GM19468 (cell line): ENCODE results near the gene ABCC5.
A peak's percentile ranks its signal among the peaks of the same experiment; 100 is the strongest.
"Not testable (repeated sequence)": the region's sequence is repeated elsewhere in the genome, so short reads cannot be mapped to it uniquely, and the experiment has no call there.

Source experiments
- ATAC-seq: cut with Tn5 transposase; IDR thresholded peaks from one replicate; pipeline ENCODE4 v1.9.1; 2021; ENCODE audit warnings: mild to moderate bottlenecking, moderate library complexity, moderate number of reproducible peaks; ENCODE audit not compliant: unreplicated experiment; ENCODE audit errors: extremely low read depth

The ABCC5 gene

DNA sequence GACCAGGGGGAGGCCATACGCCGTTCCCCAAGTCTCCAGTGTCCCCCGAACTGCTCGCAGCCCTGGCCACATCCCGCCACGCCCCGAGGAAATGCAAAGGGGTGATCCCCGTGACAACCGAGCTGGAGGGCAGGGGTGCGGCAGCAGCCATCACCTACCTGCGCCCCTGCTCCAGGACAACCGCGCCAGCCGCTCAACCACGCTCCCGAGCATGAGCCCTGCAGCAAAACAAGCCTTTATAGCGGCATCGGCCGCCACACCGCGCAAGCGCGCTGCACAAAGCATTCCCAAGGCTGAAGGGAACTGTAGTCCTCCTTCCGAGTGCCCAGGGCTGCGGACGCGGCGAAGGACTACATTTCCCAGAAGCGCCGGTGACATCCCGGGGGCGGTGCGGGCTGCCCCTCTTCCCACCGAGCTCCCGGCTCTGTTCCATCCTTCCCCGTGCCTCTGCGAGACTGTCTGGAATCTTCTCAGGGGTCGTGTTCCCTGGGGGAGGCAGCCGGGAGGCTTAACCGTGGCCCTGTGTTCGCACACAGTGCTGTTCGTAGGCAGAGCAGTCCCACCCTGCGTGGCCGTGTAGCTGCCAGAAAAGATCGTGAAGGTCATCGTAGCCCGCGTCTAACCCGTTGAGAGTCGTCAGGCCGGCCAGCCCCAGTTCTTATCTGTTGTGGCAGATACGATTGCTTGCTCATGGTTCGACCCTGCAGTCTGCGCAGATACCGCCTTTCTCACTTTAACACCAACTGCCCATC lies at the start of gene ABCC5:
Gene ABCC5 (minus strand): TSS at position 213 of the 752 bp plus-strand sequence. CDS start 3,492 bp downstream, outside the sequence.
- ATAC-seq: peak; percentile 95

DNA sequence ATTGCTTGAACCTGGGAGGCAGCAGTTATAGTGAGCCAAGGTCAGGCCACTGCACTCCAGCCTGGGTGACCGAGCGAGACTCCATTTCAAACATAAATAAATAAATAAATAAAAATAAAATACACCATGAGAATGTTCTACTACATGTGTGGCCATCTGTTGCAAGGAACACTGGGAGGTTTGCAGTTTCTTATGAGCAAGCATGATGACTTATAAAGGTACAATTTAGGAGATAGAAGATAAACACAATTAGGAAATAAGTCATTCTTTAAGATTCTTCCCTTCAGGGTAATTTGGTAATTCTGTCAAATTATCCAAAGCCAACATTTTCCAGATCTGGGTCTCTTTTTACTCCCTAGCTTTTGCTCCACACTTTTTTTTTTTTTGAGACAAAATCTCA lies 48.5 kb upstream of the ABCC5 start:
- ATAC-seq: no peak

DNA sequence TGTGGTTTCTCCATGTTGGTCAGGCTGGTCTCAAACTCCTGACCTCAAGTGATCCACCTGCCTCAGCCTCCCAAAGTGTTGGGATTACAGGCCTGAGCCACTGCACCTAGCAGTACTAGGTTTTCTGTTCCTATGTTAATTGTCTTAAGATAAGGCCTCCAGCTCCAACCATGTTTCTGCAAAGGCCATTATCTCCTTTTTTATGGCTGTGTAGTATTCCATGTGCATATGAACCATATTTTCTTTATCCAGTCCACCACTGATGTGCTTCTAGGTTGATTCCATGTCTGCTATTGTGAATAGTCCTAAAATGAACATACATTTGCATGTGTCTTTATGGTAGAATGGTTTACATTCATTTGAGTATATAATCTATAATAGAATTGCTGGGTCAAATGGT lies 45.0 kb upstream of the ABCC5 start:
- no peak for ATAC-seq

DNA sequence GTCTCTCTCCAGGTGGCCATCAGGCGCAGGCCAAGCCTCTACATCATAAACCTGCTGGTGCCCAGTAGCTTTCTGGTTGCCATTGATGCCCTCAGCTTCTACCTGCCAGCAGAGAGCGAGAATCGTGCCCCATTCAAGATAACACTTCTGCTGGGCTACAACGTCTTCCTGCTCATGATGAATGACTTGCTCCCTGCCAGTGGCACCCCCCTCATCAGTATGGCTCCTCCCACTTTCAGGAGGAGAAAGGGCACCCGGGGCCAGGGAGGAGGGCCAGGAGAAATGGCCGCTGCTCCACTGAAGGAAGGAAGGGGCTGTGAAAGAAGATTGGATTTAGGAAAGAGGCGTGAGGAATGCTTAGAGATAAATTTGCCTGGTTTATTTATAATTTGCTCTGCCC lies 41.7 kb upstream of the ABCC5 start:
- ATAC-seq: no peak

DNA sequence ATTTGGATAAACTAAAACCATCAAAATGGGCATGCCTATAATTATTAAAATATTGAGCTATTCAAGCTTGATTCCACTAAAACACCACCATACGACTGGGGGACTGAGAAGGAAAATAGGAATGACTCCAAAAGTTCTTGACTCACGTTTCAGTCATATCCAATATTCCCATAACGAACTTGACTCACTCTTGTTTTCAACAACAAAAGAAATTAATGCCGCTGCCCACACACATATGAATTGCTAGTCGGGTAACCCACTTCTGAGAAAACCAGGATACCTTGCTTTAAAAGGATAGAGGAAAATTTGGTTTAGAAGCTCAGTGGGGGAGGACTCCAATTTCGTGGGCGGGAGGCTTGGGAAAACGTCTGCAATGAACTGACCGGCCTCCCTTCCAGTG lies 40.3 kb upstream of the ABCC5 start:
- no peak for ATAC-seq

DNA sequence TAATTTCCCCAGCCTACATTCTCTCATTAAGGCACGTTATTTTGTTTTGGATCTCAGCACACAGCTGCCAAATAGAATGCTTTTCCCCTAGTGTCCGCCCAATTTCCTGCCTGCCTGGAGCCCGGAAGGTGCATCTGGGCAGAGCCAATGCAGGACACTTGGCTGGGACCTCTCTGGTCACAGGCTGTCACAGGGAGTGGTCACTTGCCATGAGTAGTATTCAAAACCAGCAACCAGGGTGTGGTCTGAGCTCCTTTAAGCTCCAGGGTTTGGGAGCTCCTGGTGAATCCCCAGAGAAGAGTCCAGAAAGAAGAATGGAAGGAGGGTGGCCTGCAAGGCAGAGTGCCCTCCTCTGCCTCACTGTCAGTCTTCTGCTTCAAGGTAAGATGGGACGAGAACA lies 35.1 kb upstream of the ABCC5 start, which contains the start of gene HTR3C:
Gene HTR3C (plus strand): TSS at position 281 of the 400 bp plus-strand sequence. CDS start 34 bp downstream, at position 315.
- no peak for ATAC-seq

DNA sequence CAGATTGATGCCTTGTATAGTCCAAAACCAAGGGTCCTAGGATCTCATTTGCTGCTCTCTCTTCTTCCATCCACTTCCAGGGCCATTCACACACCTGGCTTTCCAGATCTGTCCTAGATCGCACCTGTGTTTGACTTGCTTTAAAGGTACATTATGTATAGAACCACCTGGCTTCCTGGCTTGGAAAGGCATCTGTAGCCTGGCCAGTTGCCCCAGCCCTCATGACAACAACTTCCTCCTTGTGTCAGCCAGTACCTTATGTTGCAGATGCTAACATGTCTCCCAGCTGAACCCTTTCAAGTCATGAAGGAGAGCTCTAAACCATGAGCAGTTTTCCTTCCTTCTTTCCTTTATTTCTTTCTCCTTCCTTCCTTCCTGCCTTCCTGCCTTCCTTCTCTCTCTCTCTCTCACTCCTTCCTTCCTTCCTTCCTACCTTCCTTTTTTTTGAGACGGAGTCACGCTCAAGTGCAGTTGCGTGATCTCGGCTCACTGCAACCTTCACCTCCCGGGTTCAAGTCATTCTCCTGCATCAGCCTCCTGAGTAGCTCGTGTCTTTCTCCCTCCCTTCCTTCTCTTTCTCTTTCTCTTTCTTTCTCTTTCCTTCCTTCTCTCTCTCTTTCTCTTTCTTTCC lies 32.6 kb upstream of the ABCC5 start:
- ATAC-seq: no peak

DNA sequence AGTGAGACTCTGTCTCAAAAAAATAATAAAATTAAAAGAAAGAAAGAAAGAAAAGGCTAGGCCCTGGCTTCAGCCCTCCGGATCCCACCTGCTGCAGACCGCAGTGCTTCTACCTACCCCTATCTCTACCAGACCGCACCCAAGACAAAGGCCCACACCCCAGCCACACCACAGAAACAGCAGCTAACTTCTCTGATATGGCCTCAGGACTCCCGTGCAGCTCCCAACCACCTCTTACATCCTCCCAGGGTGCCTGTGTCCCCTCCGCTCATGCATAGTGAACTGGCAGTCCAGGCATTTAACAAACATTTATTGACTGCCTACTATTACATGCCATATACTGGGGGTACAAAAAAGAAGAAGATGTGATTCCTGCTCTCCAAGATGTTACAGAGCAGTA lies 28.3 kb upstream of the ABCC5 start:
- no peak for ATAC-seq

DNA sequence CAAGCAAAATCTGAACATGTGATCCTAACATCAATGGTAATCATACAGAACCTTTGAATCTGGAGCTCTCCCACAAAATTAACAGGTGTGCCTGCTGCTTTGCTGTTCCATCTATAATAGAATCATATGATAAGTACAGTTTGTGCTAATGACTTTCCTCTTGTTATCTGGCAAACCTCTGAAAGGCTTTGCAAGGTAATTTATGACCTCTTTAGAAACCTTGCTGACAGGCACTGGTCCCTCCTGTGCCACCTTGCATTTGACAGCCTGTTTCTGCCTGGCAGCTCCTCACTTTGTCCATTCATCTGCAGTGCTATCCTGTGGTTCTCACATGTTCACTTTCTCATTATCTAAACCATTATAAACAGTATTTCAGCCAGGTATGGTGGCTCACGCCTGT lies 24.9 kb upstream of the ABCC5 start:
- ATAC-seq: no peak

DNA sequence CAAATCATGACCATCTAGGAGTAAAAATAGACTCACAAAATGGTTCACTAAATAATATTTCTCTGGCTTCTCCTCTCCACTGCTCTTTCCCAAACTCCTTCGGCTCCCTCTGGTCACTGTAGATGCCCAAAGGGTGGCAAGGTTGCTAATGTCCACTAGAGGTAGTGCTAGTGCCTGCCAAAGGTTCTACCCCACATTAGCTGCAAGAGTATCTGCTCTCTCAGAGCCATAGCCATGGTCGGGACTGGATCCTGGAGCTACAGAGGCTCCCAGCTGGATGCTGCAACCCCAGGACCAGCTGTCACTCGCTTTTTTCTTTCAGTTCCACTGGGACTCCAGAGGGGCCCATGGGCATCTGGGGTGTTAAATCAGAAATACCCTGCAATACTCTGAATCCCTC lies 22.3 kb upstream of the ABCC5 start:
- no peak for ATAC-seq

DNA sequence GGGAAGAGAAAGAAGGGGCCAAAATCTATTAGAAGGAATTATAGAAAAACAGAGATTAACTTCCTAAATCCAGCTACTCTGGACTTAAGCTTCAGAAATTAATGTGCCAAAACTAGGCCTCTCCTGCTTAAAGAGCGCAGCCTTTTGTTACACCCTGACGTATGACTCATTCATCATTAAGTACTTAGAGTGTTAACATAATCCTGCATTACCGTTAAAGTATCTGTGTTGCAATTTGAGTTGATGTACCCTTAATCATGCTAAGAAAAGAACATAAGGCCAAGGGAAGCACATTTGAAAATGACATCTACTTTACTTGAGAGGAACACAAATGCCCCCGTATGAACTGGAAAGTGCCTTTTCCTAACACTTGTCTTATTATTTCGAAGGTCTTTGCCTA lies 21.7 kb upstream of the ABCC5 start:
- no peak for ATAC-seq

DNA sequence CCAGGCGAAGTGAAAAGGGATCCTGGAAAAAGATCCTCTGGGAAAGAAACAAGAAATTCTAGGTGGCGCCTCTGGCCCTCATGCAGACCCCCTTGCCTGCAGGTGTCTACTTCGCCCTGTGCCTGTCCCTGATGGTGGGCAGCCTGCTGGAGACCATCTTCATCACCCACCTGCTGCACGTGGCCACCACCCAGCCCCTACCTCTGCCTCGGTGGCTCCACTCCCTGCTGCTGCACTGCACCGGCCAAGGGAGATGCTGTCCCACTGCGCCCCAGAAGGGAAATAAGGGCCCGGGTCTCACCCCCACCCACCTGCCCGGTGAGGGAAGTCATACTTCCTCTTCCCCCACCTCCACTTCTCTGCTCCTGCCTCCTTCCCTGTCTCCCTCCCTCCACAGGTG lies 20.6 kb upstream of the ABCC5 start:
- not testable (repeated sequence) for ATAC-seq

DNA sequence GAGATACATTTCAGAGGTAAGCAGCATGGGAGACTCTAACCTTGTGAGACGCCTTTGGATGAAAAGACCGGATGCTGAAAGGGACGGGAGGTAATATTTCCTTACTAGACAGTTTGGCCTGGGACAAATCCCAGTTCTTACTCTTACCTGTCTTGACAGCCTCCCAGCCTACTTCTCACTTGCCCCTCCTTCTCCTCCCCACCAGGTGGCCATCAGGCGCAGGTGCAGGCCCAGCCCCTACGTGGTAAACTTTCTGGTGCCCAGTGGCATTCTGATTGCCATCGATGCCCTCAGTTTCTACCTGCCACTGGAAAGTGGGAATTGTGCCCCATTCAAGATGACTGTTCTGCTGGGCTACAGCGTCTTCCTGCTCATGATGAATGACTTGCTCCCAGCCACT lies 20.1 kb upstream of the ABCC5 start:
- ATAC-seq: no peak

DNA sequence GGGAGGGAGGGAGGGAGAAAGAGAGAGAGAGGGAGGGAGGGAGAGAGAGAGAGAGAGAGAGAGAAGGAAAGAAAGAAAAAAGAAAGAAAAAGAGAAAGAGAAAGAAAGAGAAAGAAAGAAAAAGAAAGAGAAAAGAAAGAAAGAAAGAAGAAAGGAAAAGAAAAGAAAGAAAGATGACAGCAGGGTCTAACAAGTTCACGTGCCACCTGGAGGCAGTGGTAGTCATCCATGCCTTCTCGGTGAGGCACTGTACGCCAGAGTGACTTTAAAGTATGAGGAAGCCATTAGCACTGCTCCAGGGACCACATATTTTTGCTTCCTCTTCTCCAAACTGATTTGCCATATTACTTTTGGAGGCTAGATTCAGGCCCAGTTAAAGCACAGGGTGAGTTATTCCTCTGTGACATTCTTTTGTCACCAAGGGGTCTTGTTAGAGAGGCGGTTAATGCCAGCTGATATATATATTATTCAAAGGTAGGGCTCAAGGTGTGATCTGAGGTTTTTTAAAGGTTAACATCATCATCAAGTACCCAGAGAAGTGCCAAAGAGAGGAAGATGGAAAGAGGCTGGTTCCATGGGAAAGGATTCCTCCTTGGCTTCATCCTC lies 13.6 kb upstream of the ABCC5 start, which contains the start of gene HTR3D:
Gene HTR3D (plus strand): TSS at position 556 of the 606 bp plus-strand sequence. CDS start 0 bp downstream, at position 556.
- no peak for ATAC-seq

DNA sequence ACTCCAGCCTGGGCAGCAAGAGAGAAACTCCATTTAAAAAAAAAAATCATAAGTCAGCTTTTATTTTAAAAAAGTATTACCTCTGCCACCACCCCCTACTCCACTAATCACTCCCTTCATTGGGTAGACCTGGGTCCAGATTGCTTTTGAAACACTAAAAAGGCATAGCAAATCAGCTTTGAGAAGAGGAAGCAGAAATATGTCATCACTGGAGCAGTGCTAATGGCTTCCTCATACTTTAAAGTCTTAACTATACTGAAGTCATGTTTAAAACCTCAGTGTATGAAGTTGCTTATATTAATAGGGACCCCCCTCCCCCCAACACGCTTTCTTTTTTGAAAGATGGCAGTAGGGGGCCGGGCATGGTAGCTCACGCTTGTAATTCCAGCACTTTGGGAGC lies 12.9 kb upstream of the ABCC5 start:
- no peak for ATAC-seq

DNA sequence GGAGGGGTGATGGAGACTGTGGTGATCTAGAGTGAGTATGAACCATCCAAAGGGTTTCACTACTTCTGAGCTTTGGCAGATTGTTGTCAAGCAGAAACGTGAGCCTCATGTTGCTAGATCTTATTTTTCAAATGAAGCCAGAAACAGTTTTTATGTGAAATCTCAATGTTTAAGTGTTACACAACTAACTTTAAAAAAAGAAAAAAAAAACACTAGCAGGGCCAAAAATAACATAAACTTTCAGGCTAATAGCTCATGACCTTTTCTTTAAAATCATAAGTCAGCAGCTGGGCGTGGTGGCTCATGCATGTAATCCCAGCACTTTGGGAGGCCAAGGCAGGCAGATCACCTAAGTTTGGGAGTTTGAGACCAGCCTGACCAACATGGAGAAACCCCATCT lies 11.8 kb upstream of the ABCC5 start:
- ATAC-seq: no peak

DNA sequence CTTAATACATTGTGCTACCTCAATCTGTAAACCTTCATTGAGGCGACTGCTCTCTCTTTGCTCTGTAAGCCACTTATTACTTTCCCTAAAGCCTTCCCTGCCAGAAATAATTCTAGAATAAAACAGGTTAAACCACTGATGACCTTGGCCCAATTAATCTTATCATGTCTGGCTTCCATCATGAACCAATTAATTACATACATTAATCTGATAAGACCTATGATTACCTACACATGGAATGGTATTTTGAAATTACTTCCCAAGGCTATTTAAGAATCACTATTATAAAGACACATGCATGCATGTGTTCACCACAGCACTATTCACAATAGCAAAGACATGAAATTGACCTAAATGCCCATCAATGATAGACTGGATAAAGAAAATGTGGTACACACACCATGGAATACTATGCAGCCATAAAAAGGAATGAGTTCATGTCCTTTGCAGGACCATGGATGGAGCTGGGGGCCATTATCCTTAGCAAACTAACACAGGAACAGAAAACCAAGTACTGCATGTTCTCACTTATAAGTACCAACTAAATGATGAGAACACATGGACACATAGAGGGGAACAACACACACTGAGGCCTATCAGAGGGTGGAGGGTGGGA lies 10.7 kb upstream of the ABCC5 start:
- ATAC-seq: not testable (repeated sequence)

DNA sequence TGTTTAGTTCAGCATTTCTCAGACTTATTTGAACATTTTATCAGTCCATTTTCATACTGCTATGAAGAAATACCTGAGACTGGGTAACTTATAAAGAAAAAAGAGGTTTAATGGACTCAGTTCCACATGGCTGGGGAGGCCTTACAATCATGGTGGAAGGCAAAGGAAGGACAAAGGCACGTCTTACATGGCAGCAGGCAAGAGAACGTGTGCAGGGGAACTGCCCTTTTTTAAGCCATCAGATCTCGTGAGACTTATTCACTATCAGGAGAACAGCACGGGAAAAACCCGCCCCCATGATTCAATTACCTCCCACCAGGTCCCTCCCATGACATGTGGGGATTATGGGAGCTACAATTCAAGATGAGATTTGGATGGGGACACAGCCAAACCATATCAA lies 7.6 kb upstream of the ABCC5 start:
- not testable (repeated sequence) for ATAC-seq

DNA sequence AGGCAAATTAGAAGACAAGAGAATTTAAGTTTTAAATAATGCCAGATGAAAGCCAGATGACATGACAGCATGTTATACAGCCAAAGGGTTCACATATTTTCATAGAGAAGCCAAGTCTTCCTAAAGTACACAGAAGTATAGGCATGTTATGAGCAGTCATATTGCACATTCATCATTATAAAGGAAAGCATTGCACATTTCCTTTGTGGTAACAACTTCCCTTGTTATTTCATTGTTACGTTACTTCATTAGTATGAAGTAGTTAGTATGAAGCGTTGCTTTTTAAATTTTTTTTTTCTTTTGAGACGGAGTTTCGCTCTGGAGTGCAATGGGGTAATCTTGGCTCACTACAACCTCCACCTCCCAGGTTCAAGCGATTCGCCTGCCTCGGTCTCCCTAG lies 4.6 kb upstream of the ABCC5 start:
- ATAC-seq: no peak

DNA sequence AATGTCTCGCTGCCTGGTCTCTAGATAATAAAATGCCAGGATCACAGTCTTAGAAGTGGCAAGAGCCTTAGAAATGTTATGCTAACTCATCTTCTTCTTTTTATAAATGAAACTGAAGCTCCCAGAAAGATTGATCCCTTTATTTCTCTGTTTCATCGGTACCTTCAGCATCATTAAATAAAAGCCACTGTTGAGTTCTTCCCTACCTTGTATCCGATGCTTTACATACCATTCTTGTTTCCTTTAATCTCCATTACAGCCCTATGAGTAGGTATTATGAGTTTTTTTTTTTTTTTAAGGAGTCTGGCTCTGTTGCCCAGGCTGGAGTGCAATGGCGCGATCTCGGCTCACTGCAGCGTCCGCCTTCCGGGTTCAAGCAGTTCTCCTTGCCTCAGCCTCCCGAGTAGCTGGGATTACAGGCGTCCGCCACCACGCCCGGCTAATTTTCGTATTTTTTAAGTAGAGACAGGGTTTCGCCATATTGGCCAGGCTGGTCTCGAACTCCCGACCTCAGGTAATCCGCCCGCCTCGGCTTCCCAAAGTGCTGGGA lies 815 bp upstream of the ABCC5 start:
- no peak for ATAC-seq
